NCI-H187 treated with DMSO at 0.1 percent for 48 hours (cell line): ENCODE data around the gene REC114.

ENCODE experiments used
- DNase-seq: peaks from one replicate; lab custom pipeline; 2025; lab: John Stamatoyannopoulos, UW

The REC114 gene

GRCh38 chr15:73604477-73604876, 161.5 kb downstream of the REC114 start:
- no peak for DNase-seq

- DNase-seq: peak; percentile 40
These were observed 162.9 kb downstream of the REC114 start for GRCh38 chr15:73605759-73606436.

GRCh38 chr15:73607405-73607804, 164.4 kb downstream of the REC114 start:
- DNase-seq: no peak

- no peak for DNase-seq
These were observed 164.9 kb downstream of the REC114 start for GRCh38 chr15:73607843-73608242.

- no peak for DNase-seq
These were observed 165.5 kb downstream of the REC114 start for GRCh38 chr15:73608475-73608874.

- no peak for DNase-seq
These were observed 166.0 kb downstream of the REC114 start for GRCh38 chr15:73608941-73609340.
